AG09319 (cell line): ENCODE data around the gene CCDC174.

Experiments used
- DNase-seq: peaks from one replicate; pipeline ENCODE4 v3.0.0-alpha.2; 2010; ENCODE audit warnings: low read depth; ENCODE audit errors: extremely low read depth
- CTCF ChIP-seq: IDR thresholded peaks from 2 replicates; pipeline ENCODE4 v1.5.1; 2011; ENCODE audit warnings: low read depth, mild to moderate bottlenecking, inconsistent platforms, low read length, moderate library complexity

CCDC174 gene

GRCh38 chr3:14689247-14689980 is 37.9 kb downstream of the CCDC174 start:
- no peak for TF ChIP-seq CTCF
- no peak for DNase-seq

GRCh38 chr3:14691239-14691638 is 39.7 kb downstream of the CCDC174 start:
- DNase-seq = no peak
- no peak for TF ChIP-seq CTCF

GRCh38 chr3:14691719-14692118 is 40.2 kb downstream of the CCDC174 start:
- no peak for TF ChIP-seq CTCF
- no peak for DNase-seq

- TF ChIP-seq CTCF = no peak
- DNase-seq = no peak
These were observed 47.2 kb downstream of the CCDC174 start for GRCh38 chr3:14698601-14699244.

GRCh38 chr3:14699643-14700042 is 48.1 kb downstream of the CCDC174 start:
- DNase-seq = no peak
- TF ChIP-seq CTCF = no peak

GRCh38 chr3:14700891-14701290 is 49.3 kb downstream of the CCDC174 start:
- TF ChIP-seq CTCF = no peak
- no peak for DNase-seq

GRCh38 chr3:14701676-14702075 is 50.1 kb downstream of the CCDC174 start:
- no peak for TF ChIP-seq CTCF
- DNase-seq = no peak
